Measurements from ENCODE around the gene NFE2L1. TPM values are rescaled to one million over a fixed set of nuclear protein-coding genes. Genes with fewer than 3 reads are reported as not detected.

NFE2L1 gene
- total and polyA plus RNA-seq, 9 of the 15 experiments (the other 6 are each of a cell fraction or from before 2014, with no cell fraction given): 2.0 to 68.6 (median 39.7) TPM

- TF ChIP-seq ZBTB40 (IDR thresholded peaks at IDR 0.05) (no peak), ZBTB40 (CRISPR knock-in tag; IDR thresholded peaks at IDR 0.05) (no peak), ZNF436 (CRISPR knock-in tag; IDR thresholded peaks at IDR 0.05) (no peak), SREBF2 (CRISPR knock-in tag; IDR thresholded peaks at IDR 0.05) (no peak), NFXL1 (CRISPR knock-in tag; IDR thresholded peaks at IDR 0.05) (no peak), ZBTB26 (CRISPR knock-in tag; IDR thresholded peaks at IDR 0.05) (no peak), FOXM1 (IDR thresholded peaks at IDR 0.05; ENCODE audit: low read depth) (no peak), FOXM1 (CRISPR knock-in tag; IDR thresholded peaks at IDR 0.05; ENCODE audit: low read depth) (no peak), SIX5 (IDR thresholded peaks at IDR 0.05; ENCODE audit: borderline replicate concordance in 1 of 2, insufficient read depth in 1 of 2, low read depth in 1 of 2, low read length in 2 of 2) (no peak), CTCFL (IDR thresholded peaks at IDR 0.05; ENCODE audit: borderline replicate concordance, insufficient read depth, low read depth, low read length, poor library complexity, severe bottlenecking) (no peak), ZBTB7A (IDR thresholded peaks at IDR 0.05; ENCODE audit: borderline replicate concordance, control insufficient read depth, low read depth, low read length) (no peak), PTTG1 (tag; IDR thresholded peaks at IDR 0.05; ENCODE audit: low read depth) (no peak), OTX1 (CRISPR knock-in tag; IDR thresholded peaks at IDR 0.05) (no peak), KDM4B (IDR thresholded peaks at IDR 0.05; ENCODE audit: borderline replicate concordance in 2 of 2, low read depth in 1 of 2) (no peak)
These were observed 6.4 kb downstream of the NFE2L1 start (continued) for GRCh38 chr17:48054238-48055185.
